Umbilical cord (tissue), 2 donors: ENCODE data around the gene EN2. TPM values are rescaled to one million over a fixed set of nuclear protein-coding genes. Genes with fewer than 3 reads are reported as not detected.

Experiments used
- DNase-seq: peaks from one replicate; pipeline ENCODE4 v3.0.0-alpha.2; 2015; ENCODE audit warnings: low spot score
- total RNA-seq: library from RNA; depleted of rRNA; stranded (reverse); fragments of >200 nt; gene quantifications from one replicate; pipeline ENCODE4 v1.2.3, GENCODE V29; 2014; ENCODE audit warnings: low replicate concordance; ENCODE audit not compliant: insufficient read depth

Gene EN2
- total RNA-seq, 1 donor from 2014 or later: 2.6 TPM

DNA sequence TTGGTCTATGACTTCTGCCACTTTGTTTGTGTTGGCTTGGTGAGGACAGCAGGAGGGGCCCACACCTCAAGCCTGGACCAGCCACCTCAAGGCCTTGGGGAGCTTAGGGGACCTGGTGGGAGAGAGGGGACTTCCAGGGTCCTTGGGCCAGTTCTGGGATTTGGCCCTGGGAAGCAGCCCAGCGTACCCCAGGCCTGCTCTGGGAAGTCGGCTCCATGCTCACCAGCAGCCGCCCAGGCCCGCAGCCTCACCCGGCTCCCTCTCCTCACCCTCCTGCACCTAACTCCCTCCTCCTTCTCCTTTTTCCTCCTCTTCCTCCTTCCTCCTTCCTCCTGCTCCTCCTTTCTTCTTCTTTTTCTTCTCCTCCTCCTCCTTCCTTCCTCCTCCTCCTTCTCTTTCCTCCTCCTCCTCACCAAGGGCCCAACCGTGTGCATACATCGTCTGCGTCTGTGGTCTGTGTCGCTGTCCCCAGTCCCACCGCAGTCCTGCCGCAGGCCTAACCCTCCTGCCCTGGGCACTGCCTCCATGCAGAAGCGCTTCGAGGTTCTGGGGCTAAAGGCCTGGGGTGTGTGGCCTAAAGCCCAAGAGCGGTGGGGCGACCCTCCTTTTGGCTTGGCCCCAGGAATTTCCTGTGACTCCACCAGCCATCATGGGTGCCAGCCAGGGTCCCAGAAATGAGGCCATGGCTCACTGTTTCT, 5.3 kb downstream of the EN2 start:
- no peak for DNase-seq

DNA sequence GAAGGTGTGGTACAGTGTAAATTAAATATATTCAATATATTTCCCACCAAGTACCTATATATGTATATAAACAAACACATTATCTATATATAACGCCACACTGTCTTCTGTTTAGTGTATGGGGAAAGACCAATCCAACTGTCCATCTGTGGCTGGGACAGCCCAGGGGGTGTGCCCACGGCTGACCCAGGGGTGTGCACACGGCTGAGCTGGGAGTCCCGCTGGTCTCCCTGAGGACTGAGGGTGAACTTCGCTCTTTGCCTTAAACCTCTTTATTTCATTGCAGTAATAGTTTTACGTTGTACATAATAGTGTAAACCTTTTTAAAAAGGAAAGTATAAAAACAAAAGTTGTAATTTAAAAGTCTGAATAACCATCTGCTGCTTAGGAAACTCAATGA, 6.3 kb downstream of the EN2 start:
- no peak for DNase-seq

DNA sequence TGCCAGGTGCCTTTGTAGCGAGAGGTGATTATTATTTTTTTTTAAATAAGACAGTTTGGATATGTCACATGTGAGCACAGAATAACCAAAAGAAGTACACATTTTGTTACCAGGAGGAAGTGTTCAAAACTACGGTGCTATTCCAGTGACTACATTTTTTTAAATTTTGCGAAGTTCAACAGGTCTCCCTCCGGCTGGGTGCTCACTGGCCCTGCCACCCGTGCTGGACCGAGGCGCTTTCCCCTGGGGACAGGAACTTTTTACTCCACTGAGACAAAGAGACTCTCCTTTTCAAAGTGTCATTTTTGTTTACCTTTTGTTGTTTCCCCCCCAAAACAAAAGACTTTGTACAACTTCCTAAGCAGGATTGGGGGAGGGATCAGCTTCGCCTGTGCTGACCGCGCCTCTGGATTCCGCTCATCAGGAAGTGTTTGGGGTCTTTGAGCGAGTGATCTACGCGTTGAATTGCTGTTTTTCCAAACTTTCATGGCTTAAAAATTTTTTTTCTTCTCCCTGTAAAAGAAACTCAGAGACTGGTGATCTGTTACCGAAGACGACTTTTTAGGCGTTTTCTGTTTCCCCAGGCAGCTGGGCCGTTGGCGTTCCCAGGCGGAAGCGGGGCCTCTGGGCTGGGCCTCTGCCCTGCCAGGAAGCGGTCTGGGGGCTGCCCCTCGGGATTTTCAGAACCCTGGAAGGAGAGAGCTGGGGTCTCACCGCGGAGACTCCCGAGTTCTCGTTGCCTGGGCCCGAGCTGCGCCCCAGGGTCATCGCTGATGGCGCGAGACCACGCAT, 7.2 kb downstream of the EN2 start:
- DNase-seq: no peak

DNA sequence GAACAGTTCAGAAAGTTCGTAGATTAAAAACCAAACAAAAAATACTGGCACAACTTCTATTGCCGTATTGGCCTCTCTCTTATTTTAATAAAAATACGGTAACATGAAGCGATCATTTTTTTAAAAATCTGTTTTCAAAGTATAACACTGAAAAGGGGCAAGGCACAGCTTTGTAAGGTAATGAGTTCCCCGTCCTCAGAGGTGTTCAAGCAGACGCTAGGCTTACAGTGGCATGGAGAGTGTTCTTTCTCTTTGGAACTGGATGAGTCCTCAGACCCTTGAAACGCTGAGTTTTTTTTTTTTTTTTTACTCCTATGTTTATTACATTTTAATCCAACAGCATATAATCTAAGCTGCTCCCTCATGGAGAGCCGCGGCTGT, 7.8 kb downstream of the EN2 start:
- DNase-seq: no peak

DNA sequence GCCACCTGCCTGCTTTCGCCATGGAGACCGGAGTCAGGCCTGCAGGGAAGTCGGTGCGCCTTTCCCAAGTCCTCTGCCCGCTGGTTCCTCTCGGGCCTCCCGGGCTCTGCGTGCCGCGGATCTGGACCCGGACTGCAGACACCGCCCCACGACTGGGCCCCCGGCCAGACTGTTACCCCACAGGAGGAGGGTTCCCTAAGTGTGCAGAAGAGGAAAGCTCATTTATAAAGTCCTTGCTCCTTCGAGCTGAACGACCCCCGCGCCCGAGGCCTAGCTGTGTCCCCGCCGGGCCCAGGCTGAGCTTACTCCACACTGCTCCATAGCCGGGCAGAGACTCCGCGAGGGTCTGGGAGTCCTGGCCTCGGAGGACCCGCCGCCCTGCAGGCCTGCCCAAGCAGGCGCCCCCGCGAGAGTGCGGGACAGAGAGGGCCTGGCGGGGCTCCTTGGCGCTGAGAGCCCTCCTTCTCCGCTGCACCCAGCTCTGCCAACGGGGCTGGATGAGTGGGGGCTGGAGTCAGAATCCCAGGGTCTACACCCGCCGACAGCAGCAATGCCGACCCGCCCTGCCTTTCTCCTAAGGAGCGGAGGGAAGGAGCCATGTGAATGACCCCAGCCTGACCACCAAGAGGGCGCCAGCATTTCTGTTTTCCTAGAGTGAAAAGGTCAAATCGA, 8.3 kb downstream of the EN2 start:
- no peak for DNase-seq

DNA sequence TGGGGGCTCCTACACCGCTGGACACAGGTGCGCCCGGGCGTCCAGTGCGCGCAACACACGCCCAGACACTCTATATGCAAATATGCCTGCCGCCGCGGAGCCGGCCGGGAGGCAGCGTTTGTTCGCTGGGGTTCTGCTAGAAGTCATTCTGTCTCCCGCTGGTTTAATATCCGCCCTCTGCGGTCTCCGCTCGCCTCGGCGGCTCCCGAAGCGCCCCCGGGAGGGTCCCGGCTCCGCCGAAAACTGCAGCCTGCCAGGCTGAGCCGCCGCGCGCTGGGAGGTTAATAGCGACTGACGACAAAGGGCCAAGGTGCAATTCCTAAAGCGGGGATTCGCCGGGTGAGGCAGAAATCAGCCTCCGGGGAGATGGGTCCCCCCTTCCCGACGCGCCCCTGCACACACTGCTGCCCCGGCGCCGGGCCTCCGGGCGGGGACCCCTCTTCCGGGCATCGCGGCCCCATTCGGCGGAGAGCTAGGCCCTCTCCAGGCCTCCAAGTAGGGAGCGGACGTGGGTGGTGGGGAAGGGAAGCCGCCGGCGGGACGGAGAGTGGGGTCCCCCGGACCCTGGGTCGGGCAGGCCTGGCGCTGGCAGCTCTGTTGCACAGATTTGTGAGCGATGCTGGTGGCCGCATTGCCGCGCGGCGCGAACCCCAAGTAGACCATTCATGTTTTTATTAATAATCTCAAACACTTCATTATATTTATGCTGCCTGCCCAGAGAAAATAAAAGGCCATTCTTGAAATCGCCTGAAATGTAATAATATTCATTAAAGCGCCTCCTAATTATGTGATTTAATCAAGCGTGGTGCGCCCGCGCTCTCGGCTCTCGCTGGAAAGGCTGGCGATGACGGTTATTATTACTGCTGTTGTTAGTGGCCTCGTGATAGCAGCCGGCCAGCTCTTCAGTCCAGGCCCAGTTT, 9.1 kb downstream of the EN2 start:
- no peak for DNase-seq

DNA sequence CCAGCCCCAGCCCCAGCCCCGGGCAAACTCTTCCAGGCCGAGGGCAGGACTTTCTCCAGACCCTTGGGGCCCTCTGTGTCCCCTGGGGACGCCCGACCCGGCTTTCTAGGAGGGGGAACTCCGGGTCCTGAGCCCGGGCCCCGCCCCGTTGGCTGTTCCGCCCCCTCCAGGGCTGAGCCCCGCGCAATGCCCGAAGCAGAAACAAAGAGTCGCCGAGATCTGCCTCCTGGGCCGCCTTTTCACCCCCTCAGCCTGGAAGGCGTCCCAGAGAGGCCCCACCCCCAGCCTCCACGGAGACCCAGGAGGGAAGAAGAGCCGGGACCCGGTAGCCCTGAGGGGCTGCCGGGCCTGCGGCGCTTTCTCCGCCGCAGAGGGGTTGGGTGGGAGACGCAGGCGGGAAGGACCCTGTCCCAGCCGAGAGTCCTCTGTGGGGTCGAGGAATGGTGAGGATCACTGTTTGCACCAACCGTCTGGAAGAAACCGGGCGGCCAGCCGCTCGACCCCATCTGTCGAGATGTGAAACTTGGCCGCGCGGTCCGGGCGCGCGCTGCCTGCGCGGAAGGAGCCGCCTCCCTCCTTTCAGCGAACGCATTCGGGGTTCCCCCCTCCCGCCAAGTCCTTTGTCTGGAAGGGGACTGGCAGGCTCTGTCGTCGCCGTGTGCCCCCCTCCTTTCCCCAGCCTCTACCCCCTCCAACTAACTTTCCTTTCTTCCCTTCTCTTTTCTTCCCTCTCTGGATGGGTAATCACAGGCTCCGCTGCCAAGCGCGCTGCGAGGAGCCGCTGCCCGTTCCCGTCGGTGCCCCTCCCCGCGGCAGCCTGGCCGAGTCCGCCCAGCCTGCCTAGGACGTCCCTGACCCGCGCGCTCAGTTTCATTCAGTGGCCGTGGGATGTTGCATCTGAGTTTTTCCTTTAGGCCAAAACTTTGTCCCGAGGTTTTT, 10.2 kb downstream of the EN2 start:
- DNase-seq: no peak

DNA sequence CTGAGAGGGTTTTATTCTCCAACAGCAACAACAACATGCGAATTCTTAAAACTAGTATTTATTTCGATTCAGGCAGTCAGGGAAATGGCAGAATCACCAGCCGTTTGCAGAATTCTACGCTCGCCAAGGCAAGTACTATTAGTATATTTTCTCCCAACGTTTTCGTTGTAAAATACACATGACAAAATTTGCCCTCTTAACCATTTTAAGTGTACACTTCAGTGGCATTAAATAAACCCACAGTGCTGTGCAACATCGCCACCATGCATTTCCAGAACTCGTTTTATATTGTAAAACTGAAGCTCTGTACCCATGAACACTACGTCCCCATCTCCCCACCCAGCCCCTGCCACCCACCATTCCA, 10.8 kb downstream of the EN2 start:
- no peak for DNase-seq

DNA sequence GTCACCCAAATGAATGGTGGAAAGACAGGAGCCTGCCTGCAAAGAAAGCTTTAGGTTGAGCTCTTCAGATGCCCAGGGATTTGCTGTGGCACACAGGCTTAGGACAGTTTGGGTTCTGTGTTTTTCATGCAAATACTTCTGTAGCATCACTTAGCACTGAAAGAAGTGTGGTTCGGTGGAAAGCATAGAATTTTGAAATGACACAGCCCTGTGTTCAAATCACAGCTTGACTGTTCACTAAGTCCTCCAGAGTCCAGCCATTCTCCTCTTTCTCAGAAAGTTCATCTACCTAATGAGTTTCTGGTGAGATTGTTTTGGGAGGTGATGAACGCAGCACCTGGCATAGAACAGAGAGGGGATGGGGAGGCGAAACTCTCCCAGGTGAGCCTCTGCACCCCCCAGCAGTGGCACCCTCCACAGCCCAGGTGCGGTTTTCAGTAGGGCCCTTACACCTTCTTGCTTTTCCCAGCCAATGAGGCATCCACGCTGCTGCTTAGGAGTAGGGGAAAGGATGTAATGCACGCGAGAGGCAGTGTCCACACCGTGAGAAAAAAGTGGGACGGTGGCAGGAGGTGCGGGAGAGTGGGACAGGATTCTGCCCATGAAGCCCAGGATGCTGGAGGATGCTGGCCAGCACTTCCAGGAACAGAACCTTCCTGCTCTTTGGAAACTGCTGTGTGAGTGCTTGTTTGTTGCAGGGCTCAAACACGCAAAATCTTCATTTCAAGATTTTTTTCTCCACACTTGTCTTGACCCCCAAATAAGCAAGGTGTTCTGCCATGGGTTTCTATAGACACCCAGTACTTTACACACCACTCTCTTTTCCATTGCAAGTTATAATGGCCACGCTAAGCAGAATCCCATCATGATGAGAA, 11.6 kb downstream of the EN2 start:
- no peak for DNase-seq

DNA sequence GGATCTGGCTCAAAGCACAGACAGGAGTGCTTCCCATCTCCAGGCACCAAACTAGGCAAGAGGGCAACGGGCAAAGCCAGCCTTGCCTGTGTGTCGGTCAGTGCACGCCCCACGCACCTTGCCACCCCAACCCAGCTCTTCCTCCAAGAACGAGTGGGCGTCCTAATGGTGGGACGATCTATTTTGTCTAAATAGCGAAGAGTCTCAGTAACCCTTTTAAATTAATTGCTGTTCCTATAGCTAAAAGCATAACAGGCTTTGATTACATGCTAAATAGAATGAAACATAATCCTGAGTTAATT, 12.2 kb downstream of the EN2 start:
- DNase-seq: no peak

DNA sequence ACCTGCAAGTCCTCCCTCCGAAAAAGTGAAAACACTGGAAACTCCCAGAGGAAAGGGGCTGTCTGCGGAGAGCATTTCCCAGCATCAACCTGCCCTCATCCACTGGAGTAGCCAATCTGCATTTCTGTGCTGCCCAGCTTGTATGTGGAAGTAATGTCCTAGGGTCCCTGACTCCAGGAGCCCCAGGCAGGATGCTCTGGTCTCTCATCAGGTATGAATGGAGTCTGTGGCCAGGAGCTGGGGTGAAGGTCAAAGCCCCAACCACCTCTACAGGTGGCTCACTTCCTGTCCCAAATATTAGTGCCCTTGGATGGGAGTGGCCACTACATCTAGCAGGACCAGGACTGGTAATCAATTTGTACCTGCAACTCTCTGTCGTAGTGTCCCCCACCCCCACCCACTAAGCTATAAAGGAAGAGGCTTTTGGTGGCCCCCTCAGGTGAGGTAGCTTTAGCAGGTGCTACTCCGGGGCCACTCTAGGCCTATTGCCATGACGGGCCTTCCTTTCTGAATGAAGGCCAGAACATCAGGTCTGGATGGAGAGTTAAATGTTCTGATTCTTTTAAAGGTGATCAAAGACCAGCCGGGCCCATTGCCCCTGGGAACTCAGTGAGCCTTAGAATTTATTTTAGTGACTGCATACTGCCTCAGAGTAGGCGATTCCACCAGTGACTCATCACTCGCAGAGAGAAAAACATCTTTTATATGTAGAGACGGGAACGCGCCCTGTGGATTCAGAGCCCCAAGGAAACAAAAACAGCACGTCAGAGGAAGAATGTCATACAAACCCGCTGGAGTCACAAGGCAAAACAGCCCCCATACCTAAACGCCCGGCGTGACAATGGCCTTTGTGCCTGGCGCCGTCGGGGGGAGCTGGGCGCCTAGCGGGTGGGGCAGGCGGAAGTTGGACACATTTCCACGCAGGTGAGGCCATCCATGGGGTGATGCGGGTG, 13.0 kb downstream of the EN2 start:
- no peak for DNase-seq

DNA sequence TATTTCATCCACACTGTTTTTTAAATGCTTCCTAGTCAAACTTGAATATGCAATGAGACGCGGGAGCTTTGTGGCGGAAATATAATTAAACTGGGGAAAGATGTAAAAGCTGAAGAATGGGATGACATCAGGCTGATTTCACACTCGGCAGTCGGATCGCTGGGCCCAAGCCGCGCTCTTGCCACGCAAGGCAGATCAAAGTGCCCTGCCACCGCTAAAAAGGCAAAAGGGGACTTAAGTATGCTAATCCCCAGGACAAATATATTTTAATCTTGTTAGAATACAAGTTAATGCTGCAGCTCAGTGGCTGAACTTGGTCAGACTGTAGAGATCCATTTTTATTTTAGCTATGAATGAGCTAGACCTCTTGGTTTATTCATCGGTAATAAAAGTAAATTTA, 13.8 kb downstream of the EN2 start:
- no peak for DNase-seq

DNA sequence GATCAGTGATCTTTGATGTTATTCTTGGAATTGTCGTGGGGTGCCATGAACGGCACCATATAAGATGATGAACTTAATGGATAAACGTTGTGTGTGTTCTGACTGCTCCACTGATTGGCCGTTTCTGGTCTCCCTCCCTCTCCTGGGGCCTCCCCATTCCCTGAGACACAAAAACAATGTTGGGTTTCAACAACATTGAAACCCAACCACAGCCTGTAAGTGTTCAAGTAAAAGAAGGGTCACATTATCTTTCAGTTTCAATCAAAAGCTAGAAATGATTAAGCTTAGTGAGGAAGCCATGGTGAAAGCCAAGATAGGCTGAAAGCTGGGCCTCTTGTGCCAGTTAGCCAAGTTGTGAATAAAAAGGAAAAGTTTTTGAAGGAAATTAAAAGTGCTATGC, 19.5 kb downstream of the EN2 start:
- no peak for DNase-seq

DNA sequence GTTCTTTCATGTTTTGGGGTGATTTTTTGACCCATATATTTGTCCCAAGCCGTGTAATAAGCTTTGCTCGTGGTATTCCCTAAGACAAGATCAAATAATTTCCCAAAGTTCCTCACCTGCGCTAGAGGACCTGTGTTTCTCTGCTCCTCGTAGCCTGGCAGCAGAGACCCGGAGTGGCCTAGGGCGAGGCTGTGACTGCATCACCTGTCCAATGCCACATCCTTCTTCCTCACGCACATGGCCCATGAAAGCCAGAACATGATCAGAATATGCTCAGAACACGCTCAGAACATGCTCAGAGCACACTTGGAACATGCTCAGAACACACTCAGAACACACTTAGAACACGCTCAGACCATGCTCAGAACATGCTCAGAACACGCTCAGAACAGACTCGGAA, 23.8 kb downstream of the EN2 start:
- no peak for DNase-seq

DNA sequence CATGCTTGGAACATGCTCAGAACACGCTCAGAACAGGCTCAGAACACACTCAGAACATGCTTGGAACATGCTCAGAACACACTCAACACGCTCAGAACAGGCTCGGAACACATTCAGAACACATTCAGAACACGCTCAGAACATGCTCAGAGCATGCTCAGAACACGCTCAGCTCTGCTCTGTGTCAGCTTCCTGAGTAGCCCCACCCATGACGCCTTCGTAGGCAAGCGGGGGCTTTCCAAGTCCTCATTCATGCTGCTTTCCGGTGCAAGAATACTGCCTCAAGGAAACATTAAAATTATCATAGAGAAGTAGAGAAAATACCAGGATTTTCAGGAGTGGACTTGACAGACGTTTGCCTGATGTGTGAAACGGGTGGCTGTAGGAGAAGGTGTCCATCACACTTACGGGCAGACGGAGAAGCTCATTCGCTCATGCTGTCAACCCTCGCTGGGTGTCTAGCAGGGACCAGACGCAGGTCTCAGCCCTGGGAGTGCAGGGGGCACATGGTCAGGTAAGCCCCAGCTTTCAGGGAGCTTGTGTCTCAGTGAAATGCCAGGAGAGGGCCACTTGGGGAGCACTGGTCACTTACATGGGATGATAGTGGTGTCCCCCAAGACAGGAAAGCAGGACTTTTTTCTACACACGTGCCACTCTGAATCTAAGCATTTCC, 24.7 kb downstream of the EN2 start:
- DNase-seq: no peak

DNA sequence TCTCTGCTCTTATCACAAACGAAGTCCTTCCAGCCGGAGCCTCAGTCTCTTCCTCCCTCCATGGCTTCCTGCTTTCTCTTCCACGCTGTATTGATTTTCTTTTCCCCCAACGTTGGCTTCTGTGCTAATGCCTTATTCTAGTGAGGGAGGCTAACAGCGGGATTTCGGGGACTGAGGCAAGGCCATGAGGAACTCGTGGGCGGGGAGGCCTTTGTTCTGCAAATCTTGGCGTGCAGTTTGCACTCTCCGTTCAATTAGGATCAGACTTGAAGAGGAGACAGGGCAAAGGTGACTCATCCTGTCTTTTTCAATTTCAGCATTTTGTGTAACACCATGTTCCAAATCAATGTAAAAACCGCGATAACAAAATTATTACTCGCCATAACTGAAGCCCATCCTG, 25.3 kb downstream of the EN2 start:
- no peak for DNase-seq

DNA sequence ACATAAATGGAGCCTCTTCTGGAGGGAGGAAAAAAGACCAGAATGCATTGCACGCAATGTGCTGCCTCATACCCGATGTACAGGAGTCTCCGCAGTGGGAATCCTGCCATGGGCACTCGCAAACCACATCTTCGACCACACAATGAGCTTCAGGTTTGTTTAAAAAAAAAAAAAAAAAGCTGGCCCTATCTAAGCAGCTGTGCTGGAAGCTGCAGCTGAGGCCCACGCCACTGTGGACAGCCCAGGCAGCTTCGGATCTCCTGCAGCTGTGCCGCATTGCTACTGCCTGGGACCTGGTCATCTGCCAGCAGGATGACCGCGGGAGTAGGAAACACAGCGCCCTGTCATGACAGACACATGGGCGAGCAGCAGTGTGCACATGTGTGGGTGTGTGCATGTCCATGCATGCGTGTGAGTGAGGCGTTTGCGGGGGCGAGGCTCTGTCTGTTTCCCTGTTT, 26.0 kb downstream of the EN2 start:
- no peak for DNase-seq
